ENCODE measurements around the gene OR7D4.

DNA sequence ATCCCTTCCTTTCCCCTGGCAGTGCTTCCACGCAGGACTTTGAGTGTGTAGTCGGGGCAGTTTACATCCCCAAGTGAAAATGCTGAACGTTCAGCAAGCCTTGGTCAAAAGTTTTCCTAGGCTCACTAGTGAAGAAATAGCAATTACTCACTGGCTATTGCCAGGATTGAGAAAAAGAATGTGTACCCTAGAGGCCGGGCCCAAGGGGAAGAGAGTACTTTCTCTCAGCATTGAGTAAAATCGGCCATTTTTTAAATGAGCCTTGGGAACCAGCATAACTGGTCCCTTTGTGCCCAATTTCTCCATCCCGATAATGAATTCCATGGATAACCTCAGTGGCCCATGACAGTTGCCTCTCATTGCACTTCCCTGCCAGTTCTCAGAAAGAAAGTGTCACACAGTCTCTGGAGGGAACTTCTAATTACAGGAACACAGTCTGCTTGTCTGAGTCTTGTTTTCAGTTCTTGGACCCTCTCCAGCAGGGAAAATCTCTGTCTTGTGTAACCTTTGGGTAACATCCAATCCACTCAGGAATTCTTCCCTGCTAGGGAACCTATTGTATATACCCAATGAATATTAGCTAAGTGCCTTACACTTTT is 47.9 kb downstream of the OR7D4 start:
- TF ChIP-seq CTCF (IDR thresholded peaks at IDR 0.05; ENCODE audit: low read depth, low read length) (no peak), POLR2A (IDR thresholded peaks at IDR 0.05; ENCODE audit: extremely low read depth, insufficient read length) (no peak), MYC (IDR thresholded peaks at IDR 0.05; ENCODE audit: low read depth, low read length) (no peak)
- TF ChIP-seq, protein P1, sequence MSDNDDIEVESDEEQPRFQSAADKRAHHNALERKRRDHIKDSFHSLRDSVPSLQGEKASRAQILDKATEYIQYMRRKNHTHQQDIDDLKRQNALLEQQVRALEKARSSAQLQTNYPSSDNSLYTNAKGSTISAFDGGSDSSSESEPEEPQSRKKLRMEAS (IDR thresholded peaks at IDR 0.05; ENCODE audit: low read depth, low read length) = no peak
